Activated CD4-positive, alpha-beta memory T cell treated with anti-CD3 and anti-CD28 coated beads for 36 hours (primary cell): Measurements from ENCODE around the gene SEBOX. TPM values are rescaled to one million over a fixed set of nuclear protein-coding genes. Genes with fewer than 3 reads are reported as not detected.

Experiments used
- CTCF ChIA-PET: fragments of 350-600 bp; sonication (Branson Sonifier 250); formaldehyde crosslinking; loops from one replicate; lab custom pipeline; 2021; ENCODE audit warnings: antibody characterized with exemption, inconsistent platforms; lab: Charles Lee
- POLR2A ChIA-PET: fragments of 350-600 bp; sonication (Branson Sonifier 250); formaldehyde crosslinking; loops from one replicate; lab custom pipeline; 2021; ENCODE audit warnings: antibody characterized with exemption; lab: Charles Lee
- DNase-seq: peaks from one replicate; pipeline ENCODE4 v3.0.0-alpha.2; 2020
- H3K27ac Mint-ChIP-seq: one replicate; pipeline ENCODE4 v1.8.0; 2021; ENCODE audit warnings: mixed read lengths
- H3K27me3 Mint-ChIP-seq: one replicate; pipeline ENCODE4 v1.8.0; 2021; ENCODE audit warnings: mixed read lengths
- H3K36me3 Mint-ChIP-seq: one replicate; pipeline ENCODE4 v1.8.0; 2021; ENCODE audit warnings: mixed read lengths
- H3K4me1 Mint-ChIP-seq: one replicate; pipeline ENCODE4 v1.8.0; 2021; ENCODE audit warnings: low read depth, mixed read lengths
- H3K4me3 Mint-ChIP-seq: one replicate; pipeline ENCODE4 v1.8.0; 2021; ENCODE audit warnings: mild to moderate bottlenecking, mixed read lengths
- H3K9me3 Mint-ChIP-seq: one replicate; pipeline ENCODE4 v1.8.0; 2021; ENCODE audit warnings: mixed read lengths
- intact Hi-C: fragments of 100-400 bp; cut with micrococcal nuclease; formaldehyde crosslinking; loops from one replicate; pipeline ENCODE4 v1.15.1; 2023
- total RNA-seq, 2 experiments: library from RNA; stranded (reverse); gene quantifications; one replicate each; pipeline ENCODE4 v1.2.3, GENCODE V29; 2021

The SEBOX gene
- total RNA-seq, 2 experiments from 2014 or later = not detected

- intact Hi-C loops = no loop called here
- peaks cover 2% of the 10 kb centered on the region for H3K27me3 Mint-ChIP-seq
- peaks cover 4% of the 10 kb centered on the region for H3K36me3 Mint-ChIP-seq
- H3K27ac Mint-ChIP-seq = no peak overlapping the region
- no peak overlapping the region for H3K4me3 Mint-ChIP-seq
- POLR2A ChIA-PET = no interaction called here
- peaks cover 13% of the 10 kb centered on the region for H3K4me1 Mint-ChIP-seq
- H3K9me3 Mint-ChIP-seq = no peaks in the 10 kb centered on the region
- CTCF ChIA-PET = interaction anchor here (4.6 kb wide), 1 partner anchor 14 kb away, joined by 28 read pairs; no protein-coding TSS in a partner anchor
- no peak for DNase-seq
These were observed 37.8 kb upstream of the SEBOX start for GRCh38 chr17:28402844-28403243.

GRCh38 chr17:28402224-28402630, 37.2 kb upstream of the SEBOX start:
- no peak overlapping the region for H3K27ac Mint-ChIP-seq
- no peaks in the 10 kb centered on the region for H3K9me3 Mint-ChIP-seq
- H3K4me1 Mint-ChIP-seq = peaks cover 13% of the 10 kb centered on the region
- CTCF ChIA-PET = interaction anchor here (4.6 kb wide), 1 partner anchor 14 kb away, joined by 28 read pairs; no protein-coding TSS in a partner anchor
- peaks cover 7% of the 10 kb centered on the region for H3K36me3 Mint-ChIP-seq
- DNase-seq = no peak
- no peak overlapping the region for H3K4me3 Mint-ChIP-seq
- intact Hi-C loops = no loop called here
- peaks cover 2% of the 10 kb centered on the region for H3K27me3 Mint-ChIP-seq
- POLR2A ChIA-PET = no interaction called here

- DNase-seq = no peak
- Mint-ChIP-seq H3K4me3 (no peak overlapping the region), H3K4me1 (peaks cover 6% of the 10 kb centered on the region), H3K27ac (no peak overlapping the region), H3K36me3 (peaks cover 7% of the 10 kb centered on the region), H3K27me3 (no peaks in the 10 kb centered on the region), H3K9me3 (no peaks in the 10 kb centered on the region)
- CTCF ChIA-PET = interaction anchor here (0.7 to 4.6 kb wide), 3 partner anchors 9 to 17 kb away, joined by 3 to 28 read pairs (median 3); no protein-coding TSS in a partner anchor
- intact Hi-C loops = no loop called here
- POLR2A ChIA-PET = no interaction called here
These were observed 34.8 kb upstream of the SEBOX start for GRCh38 chr17:28399808-28400207.

GRCh38 chr17:28398280-28398981, 33.4 kb upstream of the SEBOX start:
- Mint-ChIP-seq H3K4me3 (no peak overlapping the region), H3K9me3 (no peaks in the 10 kb centered on the region), H3K4me1 (peaks cover 6% of the 10 kb centered on the region), H3K27ac (no peak overlapping the region), H3K36me3 (peaks cover 11% of the 10 kb centered on the region), H3K27me3 (no peaks in the 10 kb centered on the region)
- DNase-seq = no peak
- CTCF ChIA-PET = interaction anchor here (4.6 kb wide), 1 partner anchor 18 kb away, joined by 28 read pairs; no protein-coding TSS in a partner anchor
- POLR2A ChIA-PET = interaction anchor here (0.6 to 1.9 kb wide), 2 partner anchors 14 to 66 kb away, joined by 3 to 6 read pairs; no protein-coding TSS in a partner anchor
- intact Hi-C loops = no loop called here

- POLR2A ChIA-PET = interaction anchor here (0.6 to 1.9 kb wide), 2 partner anchors 13 to 65 kb away, joined by 3 to 6 read pairs; no protein-coding TSS in a partner anchor
- CTCF ChIA-PET = interaction anchor here (4.6 kb wide), 1 partner anchor 19 kb away, joined by 28 read pairs; no protein-coding TSS in a partner anchor
- no peak for DNase-seq
- no peak overlapping the region for H3K4me3 Mint-ChIP-seq
- no peak overlapping the region for H3K27ac Mint-ChIP-seq
- peaks cover 11% of the 10 kb centered on the region for H3K36me3 Mint-ChIP-seq
- peaks cover 6% of the 10 kb centered on the region for H3K4me1 Mint-ChIP-seq
- intact Hi-C loops = no loop called here
- no peaks in the 10 kb centered on the region for H3K27me3 Mint-ChIP-seq
- H3K9me3 Mint-ChIP-seq = no peaks in the 10 kb centered on the region
These were observed 32.8 kb upstream of the SEBOX start for GRCh38 chr17:28397687-28398279.

GRCh38 chr17:28397275-28397674, 32.3 kb upstream of the SEBOX start:
- ChIA-PET CTCF (no interaction called here), POLR2A (interaction anchor here (1.9 kb wide), 1 partner anchor 12 kb away, joined by 6 read pairs; no protein-coding TSS in a partner anchor)
- Mint-ChIP-seq H3K27me3 (no peaks in the 10 kb centered on the region), H3K4me1 (peaks cover 6% of the 10 kb centered on the region), H3K27ac (no peak overlapping the region), H3K36me3 (peaks cover 14% of the 10 kb centered on the region), H3K4me3 (no peak overlapping the region), H3K9me3 (no peaks in the 10 kb centered on the region)
- intact Hi-C loops = no loop called here
- DNase-seq = no peak

GRCh38 chr17:28396635-28397239, 31.7 kb upstream of the SEBOX start:
- no peak overlapping the region for H3K4me3 Mint-ChIP-seq
- POLR2A ChIA-PET = no interaction called here
- H3K4me1 Mint-ChIP-seq = peaks cover under 1% of the 10 kb centered on the region
- DNase-seq = no peak
- CTCF ChIA-PET = no interaction called here
- no peaks in the 10 kb centered on the region for H3K9me3 Mint-ChIP-seq
- H3K27me3 Mint-ChIP-seq = no peaks in the 10 kb centered on the region
- peaks cover 14% of the 10 kb centered on the region for H3K36me3 Mint-ChIP-seq
- H3K27ac Mint-ChIP-seq = no peak overlapping the region
- intact Hi-C loops = no loop called here

- CTCF ChIA-PET = no interaction called here
- no peaks in the 10 kb centered on the region for H3K27me3 Mint-ChIP-seq
- no peak for DNase-seq
- no peak overlapping the region for H3K4me3 Mint-ChIP-seq
- H3K9me3 Mint-ChIP-seq = no peaks in the 10 kb centered on the region
- no peaks in the 10 kb centered on the region for H3K4me1 Mint-ChIP-seq
- peaks cover 20% of the 10 kb centered on the region for H3K36me3 Mint-ChIP-seq
- H3K27ac Mint-ChIP-seq = no peak overlapping the region
- POLR2A ChIA-PET = no interaction called here
- intact Hi-C loops = no loop called here
These were observed 31.0 kb upstream of the SEBOX start for GRCh38 chr17:28395968-28396367.

- no peak for DNase-seq
- H3K36me3 Mint-ChIP-seq = peaks cover 25% of the 10 kb centered on the region
- CTCF ChIA-PET = interaction anchor here (2.3 kb wide), 1 partner anchor 21 kb away, joined by 6 read pairs; no protein-coding TSS in a partner anchor
- POLR2A ChIA-PET = no interaction called here
- H3K9me3 Mint-ChIP-seq = no peaks in the 10 kb centered on the region
- H3K27me3 Mint-ChIP-seq = no peaks in the 10 kb centered on the region
- no peak overlapping the region for H3K4me3 Mint-ChIP-seq
- H3K27ac Mint-ChIP-seq = no peak overlapping the region
- no peaks in the 10 kb centered on the region for H3K4me1 Mint-ChIP-seq
- intact Hi-C loops = no loop called here
These were observed 30.4 kb upstream of the SEBOX start for GRCh38 chr17:28395426-28395825.

- no peak for DNase-seq
- H3K9me3 Mint-ChIP-seq = no peaks in the 10 kb centered on the region
- H3K4me3 Mint-ChIP-seq = no peak overlapping the region
- ChIA-PET POLR2A (no interaction called here), CTCF (interaction anchor here (2.3 kb wide), 1 partner anchor 22 kb away, joined by 6 read pairs; no protein-coding TSS in a partner anchor)
- H3K4me1 Mint-ChIP-seq = no peaks in the 10 kb centered on the region
- H3K27ac Mint-ChIP-seq = no peak overlapping the region
- no peaks in the 10 kb centered on the region for H3K27me3 Mint-ChIP-seq
- peaks cover 32% of the 10 kb centered on the region for H3K36me3 Mint-ChIP-seq
- intact Hi-C loops = no loop called here
These were observed 29.5 kb upstream of the SEBOX start for GRCh38 chr17:28394337-28395116.

GRCh38 chr17:28392491-28392890, 27.5 kb upstream of the SEBOX start:
- intact Hi-C loops = no loop called here
- Mint-ChIP-seq H3K27ac (no peak overlapping the region), H3K27me3 (no peaks in the 10 kb centered on the region), H3K4me1 (peaks cover 2% of the 10 kb centered on the region), H3K9me3 (no peaks in the 10 kb centered on the region), H3K4me3 (no peak overlapping the region), H3K36me3 (peaks cover 35% of the 10 kb centered on the region)
- POLR2A ChIA-PET = no interaction called here
- DNase-seq = no peak
- CTCF ChIA-PET = no interaction called here
